ENCODE data around the gene LEP. TPM values are rescaled to one million over a fixed set of nuclear protein-coding genes. Genes with fewer than 3 reads are reported as not detected.
"Not testable (repeated sequence)": the region's sequence is repeated elsewhere in the genome, so short reads cannot be mapped to it uniquely, and the experiment has no call there.

LEP gene
- total RNA-seq, 1 donor from 2014 or later: not detected

GRCh38 chr7:128284102-128284501, 43.0 kb downstream of the LEP start:
- ATAC-seq (no peak), DNase-seq (no peak)
- TF ChIP-seq CTCF (IDR thresholded peaks at IDR 0.05): no peak
- H3K4me1 ChIP-seq: no peaks in the 10 kb centered on the region
- no peak overlapping the region for H3K27ac ChIP-seq
- intact Hi-C loops (cut with DNase I): no loop called here
- no peaks in the 10 kb centered on the region for H3K27me3 ChIP-seq (ENCODE audit: low read depth)
- H3K36me3 ChIP-seq: no peaks in the 10 kb centered on the region
- H3K9me3 ChIP-seq: peaks cover 12% of the 10 kb centered on the region
- H3K4me3 ChIP-seq: no peak overlapping the region

- Histone ChIP-seq H3K9me3 (no peaks in the 10 kb centered on the region), H3K27me3 (ENCODE audit: low read depth) (no peaks in the 10 kb centered on the region), H3K27ac (no peak overlapping the region), H3K4me3 (no peak overlapping the region), H3K36me3 (no peaks in the 10 kb centered on the region), H3K4me1 (no peaks in the 10 kb centered on the region)
- TF ChIP-seq CTCF (IDR thresholded peaks at IDR 0.05): no peak
- DNase-seq (no peak), ATAC-seq (no peak)
- intact Hi-C loops (cut with DNase I): no loop called here
Observed at GRCh38 chr7:128287556-128287955, 46.5 kb downstream of the LEP start.

- H3K27me3 ChIP-seq (ENCODE audit: low read depth); H3K4me1 ChIP-seq; intact Hi-C loops (cut with DNase I); DNase-seq; ATAC-seq; H3K27ac ChIP-seq; H3K4me3 ChIP-seq; H3K9me3 ChIP-seq: not testable (repeated sequence)
- peaks cover 11% of the 10 kb centered on the region for H3K36me3 ChIP-seq
Observed at GRCh38 chr7:128298004-128298403, 56.9 kb downstream of the LEP start.

- peaks cover 15% of the 10 kb centered on the region for H3K36me3 ChIP-seq
- H3K27me3 ChIP-seq (ENCODE audit: low read depth): no peaks in the 10 kb centered on the region
- no peak for TF ChIP-seq CTCF (IDR thresholded peaks at IDR 0.05)
- intact Hi-C loops (cut with DNase I): no loop called here
- DNase-seq (no peak), ATAC-seq (no peak)
- no peak overlapping the region for H3K4me3 ChIP-seq
- H3K27ac ChIP-seq: no peak overlapping the region
- H3K4me1 ChIP-seq: no peaks in the 10 kb centered on the region
- H3K9me3 ChIP-seq: no peaks in the 10 kb centered on the region
Observed at GRCh38 chr7:128299109-128299607, 58.1 kb downstream of the LEP start.

- no peaks in the 10 kb centered on the region for H3K4me1 ChIP-seq
- DNase-seq (no peak), ATAC-seq (no peak)
- H3K27me3 ChIP-seq (ENCODE audit: low read depth): no peaks in the 10 kb centered on the region
- no peak overlapping the region for H3K27ac ChIP-seq
- intact Hi-C loops (cut with DNase I): no loop called here
- H3K36me3 ChIP-seq: peaks cover 38% of the 10 kb centered on the region
- H3K4me3 ChIP-seq: no peak overlapping the region
- H3K9me3 ChIP-seq: no peaks in the 10 kb centered on the region
- TF ChIP-seq CTCF (IDR thresholded peaks at IDR 0.05): no peak
Observed at GRCh38 chr7:128302139-128302538, 61.1 kb downstream of the LEP start.

GRCh38 chr7:128303133-128303532, 62.1 kb downstream of the LEP start:
- Histone ChIP-seq H3K36me3 (peaks cover 48% of the 10 kb centered on the region), H3K4me1 (no peaks in the 10 kb centered on the region), H3K27me3 (ENCODE audit: low read depth) (no peaks in the 10 kb centered on the region), H3K9me3 (no peaks in the 10 kb centered on the region), H3K27ac (no peak overlapping the region), H3K4me3 (no peak overlapping the region)
- TF ChIP-seq CTCF (IDR thresholded peaks at IDR 0.05): no peak
- DNase-seq (no peak), ATAC-seq (no peak)
- intact Hi-C loops (cut with DNase I): no loop called here

Measured in lower lobe of right lung (tissue), 2 donors.